B cell (primary cell): ENCODE results near the gene PCMTD2. TPM values are rescaled to one million over a fixed set of nuclear protein-coding genes. Genes with fewer than 3 reads are reported as not detected.

Experiments
- ATAC-seq: fragments of 200-7000 bp; cut with Tn5 transposase; one replicate; pipeline ENCODE4 v1.10.0; 2021; ENCODE audit warnings: low read depth, mild to moderate bottlenecking, moderate number of reproducible peaks, moderate library complexity
- CTCF ChIA-PET: fragments of 350-600 bp; sonication (Branson Sonifier 250); formaldehyde crosslinking; loops from one replicate; lab custom pipeline; 2021; ENCODE audit warnings: antibody characterized with exemption, inconsistent platforms; lab: Charles Lee
- POLR2A ChIA-PET: fragments of 350-600 bp; sonication (Branson Sonifier 250); formaldehyde crosslinking; loops from one replicate; lab custom pipeline; 2021; ENCODE audit warnings: antibody characterized with exemption; lab: Charles Lee
- DNase-seq: peaks from one replicate; pipeline ENCODE4 v3.0.0; 2013
- H2AFZ ChIP-seq: 2 replicates; pipeline ENCODE4 v1.6.1; 2012; ENCODE audit warnings: mild to moderate bottlenecking, low read depth, low read length; ENCODE audit not compliant: insufficient read depth, poor library complexity, severe bottlenecking
- H3K27ac ChIP-seq, 2 donors: 1 replicate in 1 of 2; 2 replicates in 1 of 2; pipeline ENCODE4 v1.5.1; 2012 to 2013; ENCODE audit warnings: low read length in 2 of 2, mild to moderate bottlenecking in 2 of 2, moderate library complexity in 1 of 2
- H3K27me3 ChIP-seq, 4 experiments: fragments of 200-600 bp in 1 of 4; sonication (generic) in 1 of 4; replicated peaks in 1 of 4; 1 replicate in 2 of 4; 2 replicates in 2 of 4; pipeline versions ENCODE4 v1.6.1 to v1.7.0; 2013 to 2016; ENCODE audit warnings: low read length in 3 of 4, mild to moderate bottlenecking in 2 of 4, mixed read lengths in 1 of 4, moderate library complexity in 1 of 4; ENCODE audit not compliant: insufficient read depth in 4 of 4, control insufficient read depth in 3 of 4; ENCODE audit errors: control extremely low read depth in 1 of 4
- H3K36me3 ChIP-seq, 2 experiments: replicated peaks in 1 of 2; 1 replicate in 1 of 2; 2 replicates in 1 of 2; pipeline versions ENCODE4 v1.6.1 to v1.7.1; 2013; ENCODE audit warnings: low read length in 1 of 2; ENCODE audit not compliant: insufficient read depth in 2 of 2, control insufficient read depth in 1 of 2; ENCODE audit errors: control extremely low read depth in 1 of 2, extremely low read depth in 1 of 2
- H3K4me1 ChIP-seq, 2 donors: fragments of 200-600 bp in 1 of 2; sonication (generic) in 1 of 2; 1 replicate in 1 of 2; 2 replicates in 1 of 2; pipeline versions ENCODE4 v1.5.1 to v1.6.1; 2013 to 2017; ENCODE audit warnings: low read length in 2 of 2; ENCODE audit not compliant: control insufficient read depth in 2 of 2, insufficient read depth in 2 of 2
- H3K4me2 ChIP-seq: replicated peaks from 2 replicates; pipeline ENCODE3; 2012; ENCODE audit warnings: mild to moderate bottlenecking, low read depth, low read length; ENCODE audit not compliant: poor library complexity, severe bottlenecking
- H3K4me3 ChIP-seq, 5 experiments: fragments of 200-600 bp in 1 of 5; sonication (generic) in 1 of 5; 1 replicate in 3 of 5; 2 replicates in 2 of 5; pipeline versions ENCODE4 v1.5.1 to v1.7.0; 2011 to 2016; ENCODE audit warnings: low read length in 4 of 5, mild to moderate bottlenecking in 4 of 5, low read depth in 2 of 5, control low read depth in 1 of 5, moderate library complexity in 1 of 5; ENCODE audit not compliant: insufficient read depth in 1 of 5; ENCODE audit errors: control extremely low read depth in 1 of 5, extremely low read depth in 1 of 5
- H3K79me2 ChIP-seq: fragments of 200-600 bp; sonication (generic); one replicate; pipeline ENCODE4 v1.6.0; 2016; ENCODE audit warnings: low read length; ENCODE audit not compliant: control insufficient read depth, insufficient read depth
- H3K9ac ChIP-seq: fragments of 200-600 bp; sonication (generic); 2 replicates; pipeline ENCODE4 v1.6.1; 2017; ENCODE audit warnings: mild to moderate bottlenecking, low read length, moderate library complexity
- H3K9me3 ChIP-seq, 3 donors: one replicate each; pipeline versions ENCODE4 v1.6.1 to v1.7.1; 2013; ENCODE audit warnings: low read length in 2 of 3; ENCODE audit not compliant: control insufficient read depth in 2 of 3, insufficient read depth in 1 of 3; ENCODE audit errors: control extremely low read depth in 1 of 3
- H4K20me1 ChIP-seq: 2 replicates; pipeline ENCODE4 v1.6.0; 2012; ENCODE audit warnings: mild to moderate bottlenecking, low read length; ENCODE audit not compliant: insufficient read depth, control insufficient read depth, poor library complexity, severe bottlenecking
- H3K27ac Mint-ChIP-seq: one replicate; pipeline ENCODE4 v1.8.0; 2021; ENCODE audit warnings: mixed read lengths
- H3K27me3 Mint-ChIP-seq: one replicate; pipeline ENCODE4 v1.8.0; 2021; ENCODE audit warnings: mixed read lengths
- H3K4me1 Mint-ChIP-seq: one replicate; pipeline ENCODE4 v1.8.0; 2021; ENCODE audit warnings: mixed read lengths
- H3K4me3 Mint-ChIP-seq: one replicate; pipeline ENCODE4 v1.8.0; 2021; ENCODE audit warnings: mixed read lengths
- H3K9me3 Mint-ChIP-seq: one replicate; pipeline ENCODE4 v1.8.0; 2022; ENCODE audit warnings: mixed read lengths; ENCODE audit not compliant: insufficient read depth
- CTCF ChIP-seq: fragments of 200-600 bp; IDR thresholded peaks from one replicate; pipeline ENCODE4 v1.8.0; 2022; ENCODE audit warnings: antibody characterized with exemption, mild to moderate bottlenecking
- EZH2 ChIP-seq: IDR thresholded peaks from 2 replicates; pipeline ENCODE4 v1.6.1; 2012; ENCODE audit warnings: borderline replicate concordance, low read depth, mild to moderate bottlenecking, moderate library complexity, low read length; ENCODE audit not compliant: insufficient read depth, poor library complexity, severe bottlenecking
- WGBS: methylation state at CpG from one replicate; pipeline ENCODE4 v1.1.5; 2013; ENCODE audit warnings: missing lambda C conversion rate; ENCODE audit not compliant: insufficient coverage; 5-methylcytosine and 5-hydroxymethylcytosine counted together
- intact Hi-C: fragments of 100-400 bp; cut with micrococcal nuclease; formaldehyde crosslinking; loops from one replicate; pipeline ENCODE4 v1.10.0; 2022
- polyA plus RNA-seq: library from polyadenylated mRNA; depleted of rRNA; stranded (reverse); fragments of >200 nt; gene quantifications from 2 replicates; pipeline ENCODE4 v1.2.3, GENCODE V29; 2012
- total RNA-seq, 2 donors: library from RNA; stranded (reverse); fragments of 120-200 nt in 1 of 2; gene quantifications; 1 replicate in 1 of 2; 2 replicates in 1 of 2; pipeline versions ENCODE4 v1.2.3 to v1.2.4, GENCODE V29; 2013 to 2022

The PCMTD2 gene
- total and polyA plus RNA-seq, 2 donors (not counting 1 experiment from before 2014, with no cell fraction given), result 39.8 to 131 TPM

GRCh38 chr20:64242797-64243475, 12.6 kb upstream of the PCMTD2 start:
- Histone ChIP-seq H3K9ac (no peak overlapping the region), H3K4me3 (no peak overlapping the region), H3K27ac (no peak overlapping the region), H4K20me1 (no peaks in the 10 kb centered on the region), H3K4me1 (peaks cover 0 to 5% of the 10 kb centered on the region in 2 donors), H3K79me2 (no peaks in the 10 kb centered on the region), H2AFZ (no peak overlapping the region), H3K4me2 (no peak overlapping the region), H3K27me3 (peaks cover 0 to 38% (median 10%) of the 10 kb centered on the region in 4 experiments), H3K36me3 (no peaks in the 10 kb centered on the region), H3K9me3 (no peaks in the 10 kb centered on the region)
- no peak for TF ChIP-seq CTCF
- no peak for TF ChIP-seq EZH2
- DNase-seq (no peak), ATAC-seq (no peak)
- no peaks in the 10 kb centered on the region for H3K9me3 Mint-ChIP-seq
- POLR2A ChIA-PET, result no interaction called here
- intact Hi-C loops, result no loop called here
- H3K27me3 Mint-ChIP-seq, result peaks cover 29% of the 10 kb centered on the region
- peak overlapping the region; percentile 18 for H3K27ac Mint-ChIP-seq
- no peaks in the 10 kb centered on the region for H3K4me1 Mint-ChIP-seq
- CTCF ChIA-PET, result no interaction called here
- 72% methylated on average over 3 of the region's 4 CpGs for WGBS
- no peak overlapping the region for H3K4me3 Mint-ChIP-seq

GRCh38 chr20:64244281-64244805, 11.2 kb upstream of the PCMTD2 start:
- Mint-ChIP-seq H3K27me3 (peaks cover 29% of the 10 kb centered on the region), H3K27ac (no peak overlapping the region), H3K9me3 (no peaks in the 10 kb centered on the region), H3K4me3 (no peak overlapping the region), H3K4me1 (no peaks in the 10 kb centered on the region)
- Histone ChIP-seq H3K79me2 (no peaks in the 10 kb centered on the region), H4K20me1 (no peaks in the 10 kb centered on the region), H3K4me1 (peaks cover 0 to 3% of the 10 kb centered on the region in 2 donors), H3K36me3 (no peaks in the 10 kb centered on the region), H2AFZ (no peak overlapping the region), H3K9me3 (no peaks in the 10 kb centered on the region), H3K27ac (no peak overlapping the region), H3K27me3 (peaks cover 0 to 38% (median 11%) of the 10 kb centered on the region in 4 experiments), H3K4me3 (no peak overlapping the region), H3K4me2 (no peak overlapping the region), H3K9ac (no peak overlapping the region)
- ATAC-seq (no peak), DNase-seq (no peak)
- 77% methylated on average over 2 of the region's 2 CpGs for WGBS
- CTCF ChIA-PET, result interaction anchor here (1.2 kb wide), 1 partner anchor 12 kb away, joined by 3 read pairs; no protein-coding TSS in a partner anchor
- no peak for TF ChIP-seq CTCF
- TF ChIP-seq EZH2, result no peak
- intact Hi-C loops, result no loop called here
- POLR2A ChIA-PET, result no interaction called here
